Pancreas (tissue), 10 donors: Measurements from ENCODE around the gene STUM. TPM values are rescaled to one million over a fixed set of nuclear protein-coding genes. Genes with fewer than 3 reads are reported as not detected.

ENCODE experiments used
- ATAC-seq, 4 donors: fragments of 200-7000 bp; cut with Tn5 transposase; one replicate each; pipeline versions ENCODE4 v1.8.0 to v1.9.1; 2020; ENCODE audit warnings: mild to moderate bottlenecking in 4 of 4, moderate library complexity in 4 of 4
- DNase-seq, 6 donors: peaks; one replicate each; pipeline ENCODE4 v3.0.0-alpha.2; 2020
- FAIRE-seq: peaks from 2 replicates; lab custom pipeline; 2012; peaks lifted over from hg19 to GRCh38; lab: Jason Lieb, UNC
- H3K27ac ChIP-seq, 4 donors: fragments of 200-600 bp; sonication (generic); 1 replicate in 3 of 4; 2 replicates in 1 of 4; pipeline versions ENCODE4 v1.5.0 to v1.8.0; 2020
- H3K27me3 ChIP-seq, 4 donors: fragments of 200-600 bp; one replicate each; pipeline ENCODE4 v1.8.0; 2021
- H3K36me3 ChIP-seq, 3 donors: fragments of 200-600 bp; sonication (generic) in 1 of 3; one replicate each; pipeline versions ENCODE4 v1.5.0 to v1.8.0; 2020 to 2021
- H3K4me1 ChIP-seq, 3 donors: fragments of 200-600 bp; one replicate each; pipeline ENCODE4 v1.8.0; 2021
- H3K4me3 ChIP-seq, 4 donors: fragments of 200-600 bp; sonication (generic) in 2 of 4; one replicate each; pipeline versions ENCODE4 v1.5.0 to v1.8.0; 2020 to 2021
- H3K9me3 ChIP-seq, 4 donors: fragments of 200-600 bp; one replicate each; pipeline ENCODE4 v1.8.0; 2021
- CTCF ChIP-seq, 4 donors: fragments of 200-600 bp; sonication (generic) in 3 of 4; IDR thresholded peaks; one replicate each; pipeline versions ENCODE4 v1.5.0 to v1.8.0; 2021; ENCODE audit warnings: antibody characterized with exemption in 4 of 4
- WGBS, 2 donors: extraction: QIAGEN DNeasy Blood & Tissue Kit; methylation state at CpG; one replicate each; pipeline ENCODE4 v1.1.7; 2013; 5-methylcytosine and 5-hydroxymethylcytosine counted together
- intact Hi-C, 3 donors: fragments of 100-400 bp; cut with DNase I; formaldehyde crosslinking; loops; one replicate each; pipeline versions ENCODE4 v1.11.1 to v1.14.2; 2022
- polyA plus RNA-seq, 2 donors: library from polyadenylated mRNA; stranded (reverse); fragments of 200-250 nt; gene quantifications; one replicate each; pipeline ENCODE4 v1.2.3, GENCODE V29; 2013
- total RNA-seq, 6 donors: library from RNA; stranded (reverse); fragmentation: NEBNext Ultra II Directional in 4 of 6; extraction: Animal tissue kit (Norgen Biotek cat#: 25700) in 4 of 6; gene quantifications; one replicate each; pipeline versions ENCODE4 v1.2.1 to v1.2.4, GENCODE V29; 2021 to 2023
- donor health status: healthy with polysubstance abuse.
- donor health status: DM: no; HTN: no; CAD: no; lungs with moderate emphysema.
- donor health status: DM: no; HTN: no; CAD: no.
- donor health status: control.
- donor health status: control.
- donor health status: Bipolar disorder and iron deficiency.
- donor health status: DM: yes; HTN: yes; CAD: no.
- donor health status: DM: no; HTN: no; CAD: no.
- donor health status: DM: no; HTN: no; CAD: no.
- donor health status: DM: yes; HTN: yes; CAD: no.

STUM gene
- total and polyA plus RNA-seq, 8 donors, result 0.32 to 1.2 (median 0.56) TPM

GRCh38 chr1:226511296-226511695 lies 37.3 kb upstream of the STUM start:
- no peak overlapping the region for H3K4me3 ChIP-seq
- ATAC-seq (no peak), FAIRE-seq (no peak), DNase-seq (no peak)
- no peak for TF ChIP-seq CTCF (IDR thresholded peaks at IDR 0.05)
- H3K27ac ChIP-seq, result no peak overlapping the region
- H3K36me3 ChIP-seq, result no peaks in the 10 kb centered on the region
- no peaks in the 10 kb centered on the region for H3K9me3 ChIP-seq
- no peaks in the 10 kb centered on the region for H3K4me1 ChIP-seq
- 73 to 84% methylated on average over 3 of the region's 3 CpGs for WGBS, 2 donors
- intact Hi-C loops, result no loop called here
- H3K27me3 ChIP-seq, result no peaks in the 10 kb centered on the region

GRCh38 chr1:226512076-226512728 lies 36.4 kb upstream of the STUM start:
- peak in 1 of 4 donors; percentile 20 for ATAC-seq
- 85 to 86% methylated on average over 2 of the region's 2 CpGs for WGBS, 2 donors
- intact Hi-C loops, result no loop called here
- no peak for TF ChIP-seq CTCF (IDR thresholded peaks at IDR 0.05)
- no peaks in the 10 kb centered on the region for H3K36me3 ChIP-seq
- H3K9me3 ChIP-seq, result no peaks in the 10 kb centered on the region
- FAIRE-seq, result no peak
- H3K27ac ChIP-seq, result no peak overlapping the region
- no peak for DNase-seq
- H3K27me3 ChIP-seq, result no peaks in the 10 kb centered on the region
- H3K4me3 ChIP-seq, result no peak overlapping the region
- no peaks in the 10 kb centered on the region for H3K4me1 ChIP-seq

GRCh38 chr1:226518375-226518774 lies 30.2 kb upstream of the STUM start:
- no peak for ATAC-seq

GRCh38 chr1:226519135-226519534 lies 29.4 kb upstream of the STUM start:
- FAIRE-seq (no peak), ATAC-seq (no peak), DNase-seq (no peak)
- no peak overlapping the region for H3K27ac ChIP-seq
- 76 to 92% methylated on average over 1 of the region's 1 CpG for WGBS, 2 donors
- H3K9me3 ChIP-seq, result no peaks in the 10 kb centered on the region
- no peaks in the 10 kb centered on the region for H3K27me3 ChIP-seq
- no peaks in the 10 kb centered on the region for H3K4me1 ChIP-seq
- H3K36me3 ChIP-seq, result no peaks in the 10 kb centered on the region
- TF ChIP-seq CTCF (IDR thresholded peaks at IDR 0.05), result no peak
- no peak overlapping the region for H3K4me3 ChIP-seq
- intact Hi-C loops, result no loop called here

More at GRCh38 chr1:226518375-226518774, 30.2 kb upstream of the STUM start:
- FAIRE-seq, result no peak
- no peaks in the 10 kb centered on the region for H3K9me3 ChIP-seq
- H3K4me1 ChIP-seq, result no peaks in the 10 kb centered on the region
- no peaks in the 10 kb centered on the region for H3K27me3 ChIP-seq
- no peak for DNase-seq
- intact Hi-C loops, result no loop called here
- no peak for TF ChIP-seq CTCF (IDR thresholded peaks at IDR 0.05)
- no peaks in the 10 kb centered on the region for H3K36me3 ChIP-seq
- no peak overlapping the region for H3K27ac ChIP-seq
- H3K4me3 ChIP-seq, result no peak overlapping the region
- WGBS, 2 donors, result 89 to 92% methylated on average over 3 of the region's 3 CpGs
